Inferior parietal cortex (tissue), 1 donor: Measurements from ENCODE around the gene SH2D1A.
"Not testable (repeated sequence)": the region's sequence is repeated elsewhere in the genome, so short reads cannot be mapped to it uniquely, and the experiment has no call there.

ENCODE experiments used
- DNase-seq: peaks from one replicate; pipeline ENCODE4 v3.0.0-alpha.2; 2016; ENCODE audit errors: extremely low spot score

SH2D1A gene

DNA sequence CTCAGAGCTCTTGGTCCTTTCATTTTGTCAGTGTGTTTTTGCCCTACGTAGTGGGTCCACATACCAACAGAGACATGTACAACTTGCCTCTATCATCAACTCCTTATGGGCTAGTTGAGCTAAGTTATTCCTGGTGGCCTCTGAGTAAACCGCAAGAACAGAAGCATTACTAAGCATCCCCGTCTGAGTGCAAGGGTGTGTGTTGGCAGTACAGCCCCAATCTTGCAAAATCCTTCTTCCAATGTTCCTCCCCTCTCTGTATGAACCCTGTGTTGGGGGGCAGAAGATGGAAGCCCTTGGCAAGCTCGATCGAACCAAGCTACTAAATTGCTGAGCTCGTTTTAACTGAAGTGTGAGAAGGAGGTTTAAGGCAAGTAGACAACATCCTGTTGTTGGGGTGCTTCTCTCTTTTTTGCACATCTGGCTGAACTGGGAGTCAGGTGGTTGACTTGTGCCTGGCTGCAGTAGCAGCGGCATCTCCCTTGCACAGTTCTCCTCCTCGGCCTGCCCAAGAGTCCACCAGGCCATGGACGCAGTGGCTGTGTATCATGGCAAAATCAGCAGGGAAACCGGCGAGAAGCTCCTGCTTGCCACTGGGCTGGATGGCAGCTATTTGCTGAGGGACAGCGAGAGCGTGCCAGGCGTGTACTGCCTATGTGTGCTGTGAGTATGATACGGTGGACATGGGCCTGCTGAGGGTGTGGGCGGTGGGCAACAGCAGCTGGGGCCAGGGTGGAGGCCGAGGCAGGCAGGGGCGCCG lies at the start of gene SH2D1A:
SH2D1A (plus strand) TSS at position 447 of the 760 bp plus-strand sequence; CDS start at position 527, 80 bp downstream.
- DNase-seq: no peak

DNA sequence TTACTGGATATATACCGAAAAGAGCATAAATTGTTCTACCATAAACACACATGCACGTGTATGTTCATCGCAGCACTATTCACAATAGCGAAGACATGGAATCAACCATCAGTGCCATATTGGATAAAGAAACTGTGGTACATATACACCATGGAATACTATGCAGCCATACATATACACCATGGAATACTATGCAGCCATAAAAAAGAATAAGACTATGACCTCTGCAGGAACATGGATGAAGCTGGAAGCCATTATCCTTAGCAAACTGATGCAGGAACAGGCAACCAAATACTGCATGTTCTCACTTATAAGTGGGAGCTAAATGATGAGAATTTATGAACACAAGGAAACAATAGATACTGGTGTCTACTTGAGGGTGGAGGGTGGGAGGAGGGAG lies 47.0 kb upstream of the SH2D1A start:
- DNase-seq: not testable (repeated sequence)

DNA sequence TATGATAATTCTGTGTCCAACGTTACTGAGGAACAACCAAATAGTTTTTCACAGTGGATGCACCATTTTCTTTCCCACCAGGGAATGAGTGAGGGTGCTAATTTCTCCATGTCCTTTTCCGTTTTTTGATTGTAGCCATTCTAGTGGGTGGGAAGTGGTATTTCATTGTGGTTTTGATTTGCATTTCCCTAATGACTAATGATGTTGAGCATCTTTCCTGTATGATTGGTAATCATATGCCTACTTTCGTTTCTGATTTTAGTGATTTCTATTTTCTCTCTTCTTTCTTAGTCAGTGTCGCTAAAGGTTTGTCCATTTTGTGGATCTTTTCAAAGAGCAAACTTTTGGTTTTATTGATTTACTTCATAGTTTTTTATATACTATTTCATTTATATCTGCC lies 46.0 kb upstream of the SH2D1A start:
- no peak for DNase-seq

GRCh38 chrX:124307253-124307907 lies 39.0 kb upstream of the SH2D1A start:
- DNase-seq: no peak

DNA sequence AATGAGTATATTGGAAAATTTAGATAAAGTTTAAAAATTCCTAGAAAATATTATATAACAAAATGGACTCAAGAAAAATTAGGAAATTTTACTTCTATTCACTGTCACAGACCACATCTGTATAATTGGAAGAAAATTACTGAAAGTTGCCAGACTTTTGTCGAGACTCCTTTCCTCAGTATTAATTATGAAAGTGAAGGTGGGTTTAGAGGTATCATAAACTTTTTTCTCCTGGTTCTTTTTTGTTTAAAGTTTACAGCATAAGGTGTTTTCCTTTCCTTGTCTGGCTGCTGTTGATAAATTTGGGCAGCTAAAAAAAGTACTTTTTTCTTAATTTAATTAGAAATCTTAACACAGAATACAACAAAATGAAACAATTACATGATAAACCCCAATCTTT lies 20.6 kb upstream of the SH2D1A start:
- no peak for DNase-seq

- no peak for DNase-seq
Observed at GRCh38 chrX:124328765-124329164, 17.6 kb upstream of the SH2D1A start.

- DNase-seq: no peak
Observed at GRCh38 chrX:124332481-124333424, 13.6 kb upstream of the SH2D1A start, which contains the start of gene TEX13D. Gene TEX13D (plus strand): TSS chrX:124332660. CDS start chrX:124332918, 258 bp downstream.

- no peak for DNase-seq
Observed at GRCh38 chrX:124333862-124334261, 12.5 kb upstream of the SH2D1A start.

GRCh38 chrX:124334555-124334954 lies 11.8 kb upstream of the SH2D1A start:
- DNase-seq: not testable (repeated sequence)

- no peak for DNase-seq
Observed at GRCh38 chrX:124335598-124335997, 10.8 kb upstream of the SH2D1A start.

- no peak for DNase-seq
Observed at GRCh38 chrX:124337916-124338315, 8.4 kb upstream of the SH2D1A start.

DNA sequence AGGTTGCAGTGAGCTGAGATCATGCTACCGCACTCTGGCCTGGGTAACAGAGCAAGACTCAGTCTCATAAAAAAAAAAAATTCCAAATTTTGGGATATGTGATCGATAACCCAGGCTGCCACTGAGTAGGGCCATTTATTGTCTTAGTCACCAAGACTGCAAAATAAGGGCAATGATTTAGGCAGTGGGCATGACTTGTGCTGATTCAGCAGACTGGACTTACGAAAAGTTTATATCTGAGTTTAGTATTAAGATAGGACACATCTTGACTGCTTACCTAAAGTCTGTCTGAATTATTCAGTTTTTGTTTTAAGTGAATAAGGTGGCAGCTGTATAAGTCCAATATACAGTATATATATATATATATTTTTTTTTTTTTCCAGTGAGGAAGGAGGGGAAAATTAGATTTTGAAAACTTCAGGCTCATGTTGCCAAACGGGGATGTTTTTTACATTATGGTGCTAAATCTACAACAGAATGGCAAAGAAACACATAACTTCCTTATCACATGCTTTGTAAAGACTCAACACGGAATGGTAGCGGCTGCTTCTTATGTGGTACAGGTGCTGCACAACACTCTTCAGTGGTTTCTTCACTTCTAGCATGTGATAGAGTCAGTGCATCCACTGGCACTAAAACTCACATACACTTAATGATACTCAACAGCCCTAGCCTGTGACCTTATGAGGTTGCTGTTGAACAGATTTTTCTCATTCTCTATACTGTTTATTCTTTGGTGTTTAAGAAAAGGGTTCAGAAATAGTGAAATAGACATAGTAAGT lies 7.4 kb upstream of the SH2D1A start:
- no peak for DNase-seq

GRCh38 chrX:124341396-124342132 lies 4.8 kb upstream of the SH2D1A start:
- DNase-seq: no peak

- DNase-seq: no peak
Observed at GRCh38 chrX:124342174-124342867, 4.0 kb upstream of the SH2D1A start.

DNA sequence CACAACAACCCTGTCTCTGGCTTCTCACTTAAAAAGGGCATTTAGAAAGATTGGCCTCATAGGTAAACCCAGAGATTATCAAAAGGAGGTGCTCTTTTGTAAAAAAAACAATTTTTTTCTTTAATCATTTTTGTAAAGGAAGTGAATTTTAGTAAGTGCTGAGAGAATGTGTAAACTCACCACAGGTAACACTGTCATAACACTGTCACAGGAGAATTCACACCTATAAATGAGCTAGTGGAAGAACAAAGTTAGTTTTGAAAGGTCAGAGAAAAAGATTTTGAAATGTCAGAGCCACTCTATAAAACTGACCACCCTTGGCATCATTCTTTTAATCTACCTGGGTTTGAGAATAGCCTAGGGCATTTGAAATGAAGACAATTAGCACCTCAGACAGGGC lies 3.3 kb upstream of the SH2D1A start:
- no peak for DNase-seq

- no peak for DNase-seq
Observed at GRCh38 chrX:124344246-124344645, 2.1 kb upstream of the SH2D1A start.

GRCh38 chrX:124346877-124347241 lies 496 bp downstream of the SH2D1A start:
- DNase-seq: no peak

DNA sequence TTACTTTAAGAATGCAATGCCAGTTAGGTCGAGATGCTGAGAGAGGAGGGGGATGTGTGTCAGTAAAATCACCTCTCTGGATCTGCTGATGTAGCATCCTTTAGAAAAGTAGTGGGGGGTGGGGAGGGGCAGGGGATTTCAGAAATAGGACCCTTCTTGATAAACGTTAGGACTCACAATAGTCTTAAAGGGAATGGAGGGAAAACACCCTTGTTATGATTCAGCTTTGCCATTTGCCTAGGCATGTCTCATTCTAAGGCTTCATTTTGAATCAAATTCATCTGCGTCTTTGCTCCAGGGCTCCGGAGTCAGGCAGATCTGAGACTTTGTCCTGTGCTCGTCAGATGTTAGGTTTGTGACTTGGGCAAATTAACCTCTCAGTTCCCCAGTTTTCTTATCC lies 879 bp downstream of the SH2D1A start:
- DNase-seq: no peak

DNA sequence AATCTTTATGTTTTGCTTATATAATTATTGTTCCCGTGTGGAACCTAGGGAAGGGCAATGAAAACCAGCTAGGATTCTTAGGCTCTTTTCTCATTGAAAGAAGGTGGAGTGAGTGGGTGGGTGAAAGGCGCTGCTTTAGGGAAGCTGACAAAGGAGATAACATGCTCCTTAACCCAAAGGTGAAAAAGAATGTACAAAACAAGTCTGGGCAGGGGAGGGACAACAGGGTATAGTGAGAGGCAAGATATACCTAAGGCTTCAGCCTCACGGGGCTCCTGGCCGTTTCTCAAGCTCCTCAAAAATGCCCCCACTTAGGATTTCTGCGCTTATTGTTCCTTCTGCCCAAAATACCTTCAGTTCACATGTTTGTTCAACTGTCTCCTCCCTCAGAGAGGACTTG lies 1.8 kb downstream of the SH2D1A start:
- no peak for DNase-seq

GRCh38 chrX:124348885-124349453 lies 2.6 kb downstream of the SH2D1A start:
- no peak for DNase-seq
